Breast epithelium (tissue), 3 donors: ENCODE results near the gene GPX4.

Source experiments
- CTCF ChIP-seq, 3 donors: fragments of 450-650 bp; IDR thresholded peaks; one replicate each; pipeline ENCODE4 v1.5.1; 2016 to 2017; ENCODE audit warnings: antibody characterized with exemption in 3 of 3, mild to moderate bottlenecking in 3 of 3, moderate library complexity in 3 of 3
- POLR2A ChIP-seq: fragments of 450-650 bp; IDR thresholded peaks from one replicate; pipeline ENCODE4 v1.6.1; 2016; ENCODE audit warnings: antibody characterized with exemption, mild to moderate bottlenecking, moderate library complexity
- POLR2AphosphoS5 ChIP-seq, 3 donors: sonication (generic); formaldehyde crosslinking; IDR thresholded peaks; one replicate each; pipeline ENCODE4 v1.6.1; 2017; ENCODE audit warnings: antibody characterized with exemption in 3 of 3

- TF ChIP-seq POLR2A: no peak
- TF ChIP-seq CTCF (IDR thresholded peaks at IDR 0.05): no peak
- no peak for TF ChIP-seq POLR2AphosphoS5 (IDR thresholded peaks at IDR 0.05)
Observed at GRCh38 chr19:1113986-1114483, 10.2 kb downstream of the GPX4 start.
